GM12875 (cell line): ENCODE measurements around the gene CTSE.

Experiments used
- H3K4me3 ChIP-seq: one replicate; pipeline ENCODE4 v1.5.1; 2011; ENCODE audit warnings: low read depth, low read length, control low read depth
- TF ChIP-seq, protein P1 (sequence below): IDR thresholded peaks from 2 replicates; pipeline ENCODE4 v1.5.1; 2011; ENCODE audit warnings: low read depth, mild to moderate bottlenecking, control low read depth, inconsistent platforms, low read length, moderate library complexity, borderline replicate concordance; ENCODE audit not compliant: insufficient read depth

Gene CTSE

GRCh38 chr1:205978676-205979075 is 45.0 kb downstream of the CTSE start:
- H3K4me3 ChIP-seq: no peak overlapping the region
- TF ChIP-seq, protein P1, sequence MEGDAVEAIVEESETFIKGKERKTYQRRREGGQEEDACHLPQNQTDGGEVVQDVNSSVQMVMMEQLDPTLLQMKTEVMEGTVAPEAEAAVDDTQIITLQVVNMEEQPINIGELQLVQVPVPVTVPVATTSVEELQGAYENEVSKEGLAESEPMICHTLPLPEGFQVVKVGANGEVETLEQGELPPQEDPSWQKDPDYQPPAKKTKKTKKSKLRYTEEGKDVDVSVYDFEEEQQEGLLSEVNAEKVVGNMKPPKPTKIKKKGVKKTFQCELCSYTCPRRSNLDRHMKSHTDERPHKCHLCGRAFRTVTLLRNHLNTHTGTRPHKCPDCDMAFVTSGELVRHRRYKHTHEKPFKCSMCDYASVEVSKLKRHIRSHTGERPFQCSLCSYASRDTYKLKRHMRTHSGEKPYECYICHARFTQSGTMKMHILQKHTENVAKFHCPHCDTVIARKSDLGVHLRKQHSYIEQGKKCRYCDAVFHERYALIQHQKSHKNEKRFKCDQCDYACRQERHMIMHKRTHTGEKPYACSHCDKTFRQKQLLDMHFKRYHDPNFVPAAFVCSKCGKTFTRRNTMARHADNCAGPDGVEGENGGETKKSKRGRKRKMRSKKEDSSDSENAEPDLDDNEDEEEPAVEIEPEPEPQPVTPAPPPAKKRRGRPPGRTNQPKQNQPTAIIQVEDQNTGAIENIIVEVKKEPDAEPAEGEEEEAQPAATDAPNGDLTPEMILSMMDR: no peak

DNA sequence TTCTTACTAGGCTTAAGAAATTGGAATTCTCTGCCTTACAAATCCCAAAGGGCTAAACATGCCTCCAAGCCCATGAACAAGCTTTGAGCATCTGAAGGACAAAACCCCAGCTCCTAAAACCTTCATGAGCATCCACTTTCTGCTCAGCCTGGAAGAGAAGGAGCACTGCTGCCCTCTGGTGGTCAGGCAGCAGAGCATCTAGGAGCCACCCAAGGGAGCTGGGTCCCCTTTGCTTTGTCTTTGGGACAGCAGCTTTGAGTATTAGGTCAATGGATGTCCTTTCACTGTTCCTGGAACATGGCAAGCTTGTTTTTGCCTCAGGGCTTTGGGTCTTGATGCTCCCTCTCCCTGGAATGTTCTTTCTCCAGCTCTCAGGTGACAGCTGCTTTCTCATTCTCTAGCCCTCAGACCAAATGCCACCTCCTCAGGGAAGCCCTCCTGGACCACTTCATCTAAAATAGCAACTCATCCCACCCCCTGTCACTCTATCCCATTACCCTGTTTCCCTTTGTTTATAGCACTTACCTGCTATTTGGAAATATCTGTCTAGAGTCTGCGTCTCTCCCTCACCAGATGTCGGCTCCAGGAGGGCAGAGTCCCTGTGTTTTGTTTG is 46.2 kb downstream of the CTSE start:
- H3K4me3 ChIP-seq: no peak overlapping the region
- TF ChIP-seq, protein P1: peak; percentile 95

- no peak overlapping the region for H3K4me3 ChIP-seq
- TF ChIP-seq, protein P1: no peak
These were observed 46.8 kb downstream of the CTSE start for GRCh38 chr1:205976708-205977401.

DNA sequence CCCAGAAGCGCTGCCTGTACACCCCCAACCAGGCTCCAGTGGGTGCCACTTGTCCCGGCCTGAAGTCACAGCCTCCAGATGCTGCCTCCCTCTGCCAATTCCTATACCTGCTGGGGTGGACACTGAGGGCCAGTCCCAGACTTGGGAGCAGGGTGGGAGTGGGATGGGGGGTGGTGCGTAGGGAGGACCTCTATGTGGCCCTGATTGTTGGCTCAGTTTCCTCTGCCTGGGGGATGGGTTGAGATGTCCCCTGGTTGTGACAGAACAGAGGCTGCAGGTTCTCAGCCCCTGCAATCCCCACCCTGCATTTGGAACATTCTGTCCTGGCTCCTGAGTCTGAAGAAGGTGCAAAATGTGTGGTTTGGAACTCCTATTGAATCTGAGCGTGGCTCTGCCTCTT is 47.7 kb downstream of the CTSE start:
- TF ChIP-seq, protein P1: no peak
- H3K4me3 ChIP-seq: no peak overlapping the region

- no peak overlapping the region for H3K4me3 ChIP-seq
- TF ChIP-seq, protein P1: no peak
These were observed 48.2 kb downstream of the CTSE start for GRCh38 chr1:205975387-205975998.

GRCh38 chr1:205974712-205975111 is 49.0 kb downstream of the CTSE start:
- TF ChIP-seq, protein P1: no peak
- H3K4me3 ChIP-seq: no peak overlapping the region
